ENCODE measurements around the gene CELF1. TPM values are rescaled to one million over a fixed set of nuclear protein-coding genes. Genes with fewer than 3 reads are reported as not detected.
A peak's percentile ranks its signal among the peaks of the same experiment; 100 is the strongest.

The CELF1 gene
- total and polyA plus RNA-seq, 9 of the 15 experiments (the other 6 are each of a cell fraction or from before 2014, with no cell fraction given), result 11.3 to 142 (median 77.4) TPM

DNA sequence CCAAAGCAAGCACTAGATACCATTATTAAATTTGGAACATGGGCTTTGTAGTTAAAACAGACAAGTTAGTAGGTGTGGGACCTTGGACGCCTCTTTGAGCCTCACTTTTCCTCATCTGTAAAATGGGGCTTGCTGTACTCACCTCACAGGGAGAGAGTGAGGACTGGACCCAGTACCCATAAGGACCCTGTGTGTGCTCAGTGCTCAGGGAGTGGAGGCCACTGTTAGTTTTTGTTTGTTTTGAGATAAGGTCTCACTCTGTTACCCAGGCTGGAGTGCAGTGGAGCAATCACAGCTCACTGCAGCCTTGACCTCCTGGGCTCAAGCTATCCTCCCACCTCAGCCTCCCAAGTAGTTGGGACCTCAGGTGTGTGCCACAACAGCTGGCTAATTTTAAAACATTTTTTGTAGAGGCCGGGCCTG, 112.9 kb downstream of the CELF1 start (continued):
- TF ChIP-seq, protein P1, sequence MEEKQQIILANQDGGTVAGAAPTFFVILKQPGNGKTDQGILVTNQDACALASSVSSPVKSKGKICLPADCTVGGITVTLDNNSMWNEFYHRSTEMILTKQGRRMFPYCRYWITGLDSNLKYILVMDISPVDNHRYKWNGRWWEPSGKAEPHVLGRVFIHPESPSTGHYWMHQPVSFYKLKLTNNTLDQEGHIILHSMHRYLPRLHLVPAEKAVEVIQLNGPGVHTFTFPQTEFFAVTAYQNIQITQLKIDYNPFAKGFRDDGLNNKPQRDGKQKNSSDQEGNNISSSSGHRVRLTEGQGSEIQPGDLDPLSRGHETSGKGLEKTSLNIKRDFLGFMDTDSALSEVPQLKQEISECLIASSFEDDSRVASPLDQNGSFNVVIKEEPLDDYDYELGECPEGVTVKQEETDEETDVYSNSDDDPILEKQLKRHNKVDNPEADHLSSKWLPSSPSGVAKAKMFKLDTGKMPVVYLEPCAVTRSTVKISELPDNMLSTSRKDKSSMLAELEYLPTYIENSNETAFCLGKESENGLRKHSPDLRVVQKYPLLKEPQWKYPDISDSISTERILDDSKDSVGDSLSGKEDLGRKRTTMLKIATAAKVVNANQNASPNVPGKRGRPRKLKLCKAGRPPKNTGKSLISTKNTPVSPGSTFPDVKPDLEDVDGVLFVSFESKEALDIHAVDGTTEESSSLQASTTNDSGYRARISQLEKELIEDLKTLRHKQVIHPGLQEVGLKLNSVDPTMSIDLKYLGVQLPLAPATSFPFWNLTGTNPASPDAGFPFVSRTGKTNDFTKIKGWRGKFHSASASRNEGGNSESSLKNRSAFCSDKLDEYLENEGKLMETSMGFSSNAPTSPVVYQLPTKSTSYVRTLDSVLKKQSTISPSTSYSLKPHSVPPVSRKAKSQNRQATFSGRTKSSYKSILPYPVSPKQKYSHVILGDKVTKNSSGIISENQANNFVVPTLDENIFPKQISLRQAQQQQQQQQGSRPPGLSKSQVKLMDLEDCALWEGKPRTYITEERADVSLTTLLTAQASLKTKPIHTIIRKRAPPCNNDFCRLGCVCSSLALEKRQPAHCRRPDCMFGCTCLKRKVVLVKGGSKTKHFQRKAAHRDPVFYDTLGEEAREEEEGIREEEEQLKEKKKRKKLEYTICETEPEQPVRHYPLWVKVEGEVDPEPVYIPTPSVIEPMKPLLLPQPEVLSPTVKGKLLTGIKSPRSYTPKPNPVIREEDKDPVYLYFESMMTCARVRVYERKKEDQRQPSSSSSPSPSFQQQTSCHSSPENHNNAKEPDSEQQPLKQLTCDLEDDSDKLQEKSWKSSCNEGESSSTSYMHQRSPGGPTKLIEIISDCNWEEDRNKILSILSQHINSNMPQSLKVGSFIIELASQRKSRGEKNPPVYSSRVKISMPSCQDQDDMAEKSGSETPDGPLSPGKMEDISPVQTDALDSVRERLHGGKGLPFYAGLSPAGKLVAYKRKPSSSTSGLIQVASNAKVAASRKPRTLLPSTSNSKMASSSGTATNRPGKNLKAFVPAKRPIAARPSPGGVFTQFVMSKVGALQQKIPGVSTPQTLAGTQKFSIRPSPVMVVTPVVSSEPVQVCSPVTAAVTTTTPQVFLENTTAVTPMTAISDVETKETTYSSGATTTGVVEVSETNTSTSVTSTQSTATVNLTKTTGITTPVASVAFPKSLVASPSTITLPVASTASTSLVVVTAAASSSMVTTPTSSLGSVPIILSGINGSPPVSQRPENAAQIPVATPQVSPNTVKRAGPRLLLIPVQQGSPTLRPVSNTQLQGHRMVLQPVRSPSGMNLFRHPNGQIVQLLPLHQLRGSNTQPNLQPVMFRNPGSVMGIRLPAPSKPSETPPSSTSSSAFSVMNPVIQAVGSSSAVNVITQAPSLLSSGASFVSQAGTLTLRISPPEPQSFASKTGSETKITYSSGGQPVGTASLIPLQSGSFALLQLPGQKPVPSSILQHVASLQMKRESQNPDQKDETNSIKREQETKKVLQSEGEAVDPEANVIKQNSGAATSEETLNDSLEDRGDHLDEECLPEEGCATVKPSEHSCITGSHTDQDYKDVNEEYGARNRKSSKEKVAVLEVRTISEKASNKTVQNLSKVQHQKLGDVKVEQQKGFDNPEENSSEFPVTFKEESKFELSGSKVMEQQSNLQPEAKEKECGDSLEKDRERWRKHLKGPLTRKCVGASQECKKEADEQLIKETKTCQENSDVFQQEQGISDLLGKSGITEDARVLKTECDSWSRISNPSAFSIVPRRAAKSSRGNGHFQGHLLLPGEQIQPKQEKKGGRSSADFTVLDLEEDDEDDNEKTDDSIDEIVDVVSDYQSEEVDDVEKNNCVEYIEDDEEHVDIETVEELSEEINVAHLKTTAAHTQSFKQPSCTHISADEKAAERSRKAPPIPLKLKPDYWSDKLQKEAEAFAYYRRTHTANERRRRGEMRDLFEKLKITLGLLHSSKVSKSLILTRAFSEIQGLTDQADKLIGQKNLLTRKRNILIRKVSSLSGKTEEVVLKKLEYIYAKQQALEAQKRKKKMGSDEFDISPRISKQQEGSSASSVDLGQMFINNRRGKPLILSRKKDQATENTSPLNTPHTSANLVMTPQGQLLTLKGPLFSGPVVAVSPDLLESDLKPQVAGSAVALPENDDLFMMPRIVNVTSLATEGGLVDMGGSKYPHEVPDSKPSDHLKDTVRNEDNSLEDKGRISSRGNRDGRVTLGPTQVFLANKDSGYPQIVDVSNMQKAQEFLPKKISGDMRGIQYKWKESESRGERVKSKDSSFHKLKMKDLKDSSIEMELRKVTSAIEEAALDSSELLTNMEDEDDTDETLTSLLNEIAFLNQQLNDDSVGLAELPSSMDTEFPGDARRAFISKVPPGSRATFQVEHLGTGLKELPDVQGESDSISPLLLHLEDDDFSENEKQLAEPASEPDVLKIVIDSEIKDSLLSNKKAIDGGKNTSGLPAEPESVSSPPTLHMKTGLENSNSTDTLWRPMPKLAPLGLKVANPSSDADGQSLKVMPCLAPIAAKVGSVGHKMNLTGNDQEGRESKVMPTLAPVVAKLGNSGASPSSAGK (IDR thresholded peaks at IDR 0.05), result no peak
- TF ChIP-seq PCBP1 (IDR thresholded peaks at IDR 0.05; ENCODE audit: low read depth, low read length, poor library complexity, severe bottlenecking), result no peak
- TF ChIP-seq BCOR (IDR thresholded peaks at IDR 0.05), result peak; percentile 43; the same call in 1 of the 2 replicates
- no peak for TF ChIP-seq YY1 (IDR thresholded peaks at IDR 0.05; ENCODE audit: borderline replicate concordance in 1 of 3, control insufficient read depth in 1 of 3, extremely low read depth in 1 of 3, insufficient read depth in 3 of 3, insufficient read length in 1 of 3, insufficient replicate concordance in 2 of 3, low read depth in 1 of 3, low read length in 2 of 3)
